H4 (cell line): ENCODE data around the gene RESP18. TPM values are rescaled to one million over a fixed set of nuclear protein-coding genes. Genes with fewer than 3 reads are reported as not detected.

ENCODE experiments used
- DNase-seq: peaks from one replicate; pipeline ENCODE4 v3.0.0-alpha.2; 2015; ENCODE audit warnings: low spot score
- total RNA-seq: library from RNA; depleted of rRNA; stranded (reverse); fragments of >200 nt; shearing (Covaris generic); gene quantifications from 2 replicates; pipeline ENCODE4 v1.2.3, GENCODE V29; 2014; rRNA removed

RESP18 gene
- total RNA-seq, 1 experiment from 2014 or later, result not detected

- DNase-seq, result peak; percentile 75
Observed at GRCh38 chr2:219277703-219278654, 54.6 kb downstream of the RESP18 start.

Other genes starting within 250 kb of the RESP18 start
- 20.9 and 27.4 TPM in 2 replicates for gene NHEJ1, start 171.9 kb downstream of the RESP18 start, total RNA-seq
- gene SLC23A3, start 162.7 kb downstream of the RESP18 start, total RNA-seq, result 0.12 TPM in 1 of 2 replicates, not detected in the other
- gene CNPPD1, start 155.8 kb downstream of the RESP18 start, total RNA-seq, result 10.8 and 13.3 TPM in 2 replicates
- 52.8 and 53.3 TPM in 2 replicates for gene RETREG2, start 154.5 kb downstream of the RESP18 start, total RNA-seq
- 22.7 and 37.4 TPM in 2 replicates for gene ZFAND2B, start 126.0 kb downstream of the RESP18 start, total RNA-seq
- 47.2 and 47.4 TPM in 2 replicates for gene ABCB6, start 113.8 kb downstream of the RESP18 start, total RNA-seq
- 46.4 and 73.6 TPM in 2 replicates for gene ATG9A, start 103.1 kb downstream of the RESP18 start, total RNA-seq
- gene ANKZF1, start 102.9 kb downstream of the RESP18 start, total RNA-seq, result 9.2 and 17.2 TPM in 2 replicates
- gene GLB1L, start 87.3 kb downstream of the RESP18 start, total RNA-seq, result 5.7 and 7.6 TPM in 2 replicates
- gene STK16, start 87.3 kb downstream of the RESP18 start, total RNA-seq, result 32.8 and 42.1 TPM in 2 replicates
- gene TUBA4B, start 79.5 kb downstream of the RESP18 start, total RNA-seq, result not detected in 2 replicates
- gene TUBA4A, start 78.8 kb downstream of the RESP18 start, total RNA-seq, result 6.2 and 9.3 TPM in 2 replicates
- 16.1 and 18.3 TPM in 2 replicates for gene DNAJB2, start 53.4 kb downstream of the RESP18 start, total RNA-seq
- 6.8 and 10.0 TPM in 2 replicates for gene PTPRN, start 23.3 kb downstream of the RESP18 start, total RNA-seq
- gene DNPEP, start 55.2 kb upstream of the RESP18 start, total RNA-seq, result 79.9 and 87.7 TPM in 2 replicates
- 0.68 and 1.2 TPM in 2 replicates for gene DES, start 85.6 kb upstream of the RESP18 start, total RNA-seq
- 2.5 and 3.7 TPM in 2 replicates for gene SPEG, start 102.1 kb upstream of the RESP18 start, total RNA-seq
- 74.0 TPM in 2 replicates for gene GMPPA, start 166.1 kb upstream of the RESP18 start, total RNA-seq
- not detected in 2 replicates for gene ASIC4, start 181.7 kb upstream of the RESP18 start, total RNA-seq
- gene CHPF, start 211.1 kb upstream of the RESP18 start, total RNA-seq, result 53.9 and 85.6 TPM in 2 replicates
- gene TMEM198, start 211.3 kb upstream of the RESP18 start, total RNA-seq, result 0.86 and 1.9 TPM in 2 replicates
- gene OBSL1, start 238.8 kb upstream of the RESP18 start, total RNA-seq, result 51.9 and 67.4 TPM in 2 replicates
- 0.35 TPM in 1 of 2 replicates, not detected in the other for gene INHA, start 239.6 kb upstream of the RESP18 start, total RNA-seq